SK-N-SH (cell line): ENCODE results near the gene PIEZO2.

Source experiments
- CTCF ChIP-seq: fragments of 200-600 bp; sonication (generic); IDR thresholded peaks from 2 replicates; pipeline ENCODE4 v1.6.1; 2017; ENCODE audit warnings: antibody characterized with exemption, mild to moderate bottlenecking, moderate library complexity
- ELF1 ChIP-seq: IDR thresholded peaks from 2 replicates; pipeline ENCODE4 v1.4.0; 2012
- EZH2phosphoT487 ChIP-seq: fragments of 200-600 bp; sonication (generic); IDR thresholded peaks from 2 replicates; pipeline ENCODE4 v1.6.1; 2017; ENCODE audit warnings: low read depth, mixed run types, mild to moderate bottlenecking, antibody characterized with exemption, moderate library complexity, borderline replicate concordance
- JUND ChIP-seq: IDR thresholded peaks from 2 replicates; pipeline ENCODE4 v1.4.0; 2012
- MXI1 ChIP-seq: IDR thresholded peaks from 2 replicates; pipeline ENCODE4 v1.6.1; 2012; ENCODE audit warnings: mild to moderate bottlenecking, low read depth, low read length, improper control_type of control experiment
- USF2 ChIP-seq: fragments of 150-350 bp; IDR thresholded peaks from 2 replicates; pipeline ENCODE4 v1.6.1; 2017; ENCODE audit warnings: antibody characterized with exemption, low read length, low read depth, borderline replicate concordance

GRCh38 chr18:11078491-11078890, 70.9 kb downstream of the PIEZO2 start:
- TF ChIP-seq CTCF (no peak), MXI1 (no peak), EZH2phosphoT487 (no peak), USF2 (no peak), ELF1 (no peak), JUND (no peak)
